ENCODE measurements around the gene KRT25.
"Not testable (repeated sequence)": the region's sequence is repeated elsewhere in the genome, so short reads cannot be mapped to it uniquely, and the experiment has no call there.

KRT25 gene

GRCh38 chr17:40753804-40754203 is 1.3 kb downstream of the KRT25 start:
- no peak for ATAC-seq

- ATAC-seq: no peak
Observed at GRCh38 chr17:40751065-40751464, 4.1 kb downstream of the KRT25 start.

DNA sequence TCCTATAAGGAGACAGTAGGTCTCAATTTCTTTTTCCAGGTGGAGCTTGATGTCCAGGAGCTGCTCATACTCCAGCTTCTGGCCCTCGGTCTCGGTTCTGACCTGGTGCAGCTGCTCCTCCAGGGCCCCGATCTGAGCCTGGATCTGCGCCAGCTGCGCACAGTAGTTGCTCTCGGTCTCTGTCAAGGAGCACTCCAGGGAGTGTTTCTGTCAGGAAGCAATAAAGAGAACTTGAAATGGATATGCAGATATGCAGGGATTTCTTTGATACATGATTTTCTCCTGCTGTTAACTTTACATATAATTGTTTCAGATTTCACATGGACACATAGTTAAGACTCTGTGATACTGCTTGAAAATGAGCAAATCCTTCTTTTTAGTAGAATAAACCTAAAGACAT is 4.7 kb downstream of the KRT25 start:
- ATAC-seq: no peak

GRCh38 chr17:40748666-40749065 is 6.5 kb downstream of the KRT25 start:
- not testable (repeated sequence) for ATAC-seq

GRCh38 chr17:40738553-40738952 is 16.6 kb downstream of the KRT25 start:
- no peak for ATAC-seq

GRCh38 chr17:40735016-40735415 is 20.1 kb downstream of the KRT25 start:
- ATAC-seq: no peak

DNA sequence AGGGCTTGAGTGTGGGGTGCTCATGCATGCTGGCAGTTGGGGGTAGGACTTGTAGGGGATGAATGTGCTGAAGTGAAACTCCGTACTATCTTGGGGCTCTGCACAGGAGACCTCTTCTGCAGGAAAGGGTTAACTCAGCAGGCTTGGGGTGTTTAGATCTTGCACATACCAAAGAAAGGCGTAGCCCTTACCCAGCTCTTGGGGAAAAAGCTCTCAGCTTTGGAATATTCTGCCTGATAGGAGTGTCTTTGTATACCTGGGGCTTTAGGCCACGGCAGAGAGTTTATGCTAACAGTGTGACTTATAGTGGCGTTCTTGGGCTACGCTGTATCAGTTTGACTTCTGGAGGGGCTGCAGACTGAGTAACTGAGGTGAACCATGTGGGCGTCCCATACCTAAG is 21.1 kb downstream of the KRT25 start:
- no peak for ATAC-seq

DNA sequence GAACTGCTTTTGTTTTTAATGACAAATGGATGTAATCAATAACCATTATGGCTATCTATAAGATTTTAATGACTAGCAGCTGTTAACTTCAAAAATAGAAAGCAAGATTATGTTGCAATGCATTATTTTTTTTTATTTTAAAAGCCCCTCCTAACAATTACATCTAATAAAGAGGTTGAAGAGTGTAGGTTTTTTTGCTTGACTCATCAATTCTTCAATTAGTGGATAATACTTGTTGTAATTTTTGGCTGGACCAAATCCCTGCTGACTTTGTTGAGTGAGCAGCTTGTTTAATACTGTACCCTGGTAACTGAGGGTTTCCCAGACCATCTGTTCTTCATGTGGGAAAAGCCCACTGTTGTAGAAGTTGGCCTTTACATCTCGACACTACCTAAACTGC is 24.2 kb downstream of the KRT25 start:
- ATAC-seq: no peak

- no peak for ATAC-seq
Observed at GRCh38 chr17:40727447-40728231, 27.5 kb downstream of the KRT25 start.

GRCh38 chr17:40726919-40727318 is 28.2 kb downstream of the KRT25 start:
- no peak for ATAC-seq

DNA sequence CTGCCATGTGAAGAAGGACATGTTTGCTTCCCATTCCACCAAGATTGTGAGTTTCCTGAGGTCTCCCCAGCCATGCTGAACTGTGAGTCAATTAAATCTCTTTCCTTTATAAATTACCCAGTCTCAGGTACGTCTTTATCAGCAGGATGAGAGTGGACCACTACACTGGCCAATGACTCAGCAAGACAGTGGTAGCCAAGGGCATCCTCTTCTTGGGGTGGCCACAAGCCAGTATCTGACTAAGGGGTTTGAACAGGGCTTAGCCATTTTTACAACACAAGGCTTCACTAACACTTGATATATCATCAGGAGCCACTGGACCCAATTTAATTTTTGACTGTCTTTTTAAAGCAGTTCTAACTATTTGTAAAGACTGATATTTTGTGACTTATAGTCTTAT is 30.5 kb downstream of the KRT25 start:
- ATAC-seq: no peak

GRCh38 chr17:40722241-40722640 is 32.9 kb downstream of the KRT25 start:
- no peak for ATAC-seq

DNA sequence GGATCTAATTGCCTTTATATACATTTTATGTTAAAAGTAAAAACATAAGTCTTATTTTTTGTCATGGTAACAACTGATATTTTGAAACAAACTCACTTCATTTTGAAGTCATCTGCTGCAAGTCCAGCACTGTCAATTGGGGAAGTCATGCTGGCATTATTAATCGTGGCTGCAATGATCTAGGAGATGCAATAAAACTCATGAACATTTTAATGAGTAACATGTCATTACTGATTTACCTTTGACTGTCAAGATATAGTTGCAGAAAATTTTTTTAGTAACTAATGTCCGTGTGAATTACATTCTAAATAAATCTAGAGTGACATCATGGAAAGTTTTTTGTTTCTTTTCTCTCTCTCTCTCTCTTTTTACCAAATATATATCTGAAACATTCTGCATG is 34.2 kb downstream of the KRT25 start:
- ATAC-seq: no peak

GRCh38 chr17:40718930-40719329 is 36.2 kb downstream of the KRT25 start:
- ATAC-seq: no peak

GRCh38 chr17:40717776-40718175 is 37.4 kb downstream of the KRT25 start:
- no peak for ATAC-seq

- ATAC-seq: no peak
Observed at GRCh38 chr17:40714473-40714872, 40.7 kb downstream of the KRT25 start.

DNA sequence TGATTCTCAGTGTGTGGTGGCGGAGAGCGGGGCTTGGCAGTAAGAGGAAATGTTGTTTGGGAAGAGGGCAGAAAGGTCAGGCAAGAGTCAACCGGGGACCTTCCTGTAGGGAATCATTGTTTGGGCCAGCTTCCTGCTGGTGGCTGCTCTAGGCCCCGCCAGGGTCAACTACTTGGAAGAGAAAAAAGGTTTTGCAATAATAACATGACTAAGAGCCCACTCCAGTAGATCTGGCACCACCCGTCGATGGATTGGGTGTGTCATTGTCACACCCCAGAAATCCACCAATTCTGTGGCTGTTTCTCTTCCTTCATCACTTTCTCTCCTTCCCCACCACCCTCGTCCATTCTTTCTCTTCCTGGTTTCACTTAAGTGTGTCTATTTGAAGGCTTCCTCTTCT is 47.4 kb downstream of the KRT25 start:
- ATAC-seq: no peak

DNA sequence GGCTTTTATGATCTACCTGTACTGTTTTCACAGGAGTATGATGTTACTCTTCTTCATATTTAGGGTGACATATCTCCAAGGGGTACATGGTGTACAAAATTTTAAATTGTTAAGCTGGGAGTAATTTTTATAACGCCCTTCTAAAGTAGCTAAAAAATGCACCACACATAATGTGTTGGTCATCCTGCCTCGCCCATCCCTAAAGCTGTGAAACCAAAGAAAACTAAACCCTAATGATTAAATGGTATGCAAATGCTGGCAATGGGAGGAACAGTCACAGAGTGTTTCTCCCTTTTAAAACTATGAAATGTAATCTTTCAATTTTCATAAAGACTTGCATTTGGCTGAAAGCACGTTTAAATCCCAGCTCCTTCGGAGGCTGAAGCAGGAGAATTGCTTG is 49.5 kb downstream of the KRT25 start:
- no peak for ATAC-seq

DNA sequence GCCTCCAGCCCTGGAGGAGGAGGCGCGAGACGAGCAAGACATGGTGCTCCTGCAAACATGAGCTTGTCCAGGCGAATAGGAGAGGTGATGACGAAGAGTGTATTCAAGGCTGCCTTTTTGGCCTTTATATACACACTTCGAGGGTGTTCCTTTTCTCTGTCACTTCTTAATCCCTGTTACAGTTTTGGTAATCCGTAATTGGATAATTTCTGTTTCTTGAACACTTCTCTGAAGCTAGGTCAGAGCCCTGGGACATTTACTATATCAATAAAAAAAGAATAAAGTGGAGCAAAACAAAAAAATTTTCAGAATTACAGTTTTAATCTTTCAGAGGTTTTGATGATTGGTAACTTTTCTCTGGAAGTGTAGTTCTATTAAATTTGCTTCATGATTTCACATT is 51.5 kb downstream of the KRT25 start, which contains the start of gene KRT24:
TSS of gene KRT24 (minus strand) at position 101 of the 400 bp plus-strand sequence. CDS start at position 42, 59 bp downstream.
- ATAC-seq: no peak

DNA sequence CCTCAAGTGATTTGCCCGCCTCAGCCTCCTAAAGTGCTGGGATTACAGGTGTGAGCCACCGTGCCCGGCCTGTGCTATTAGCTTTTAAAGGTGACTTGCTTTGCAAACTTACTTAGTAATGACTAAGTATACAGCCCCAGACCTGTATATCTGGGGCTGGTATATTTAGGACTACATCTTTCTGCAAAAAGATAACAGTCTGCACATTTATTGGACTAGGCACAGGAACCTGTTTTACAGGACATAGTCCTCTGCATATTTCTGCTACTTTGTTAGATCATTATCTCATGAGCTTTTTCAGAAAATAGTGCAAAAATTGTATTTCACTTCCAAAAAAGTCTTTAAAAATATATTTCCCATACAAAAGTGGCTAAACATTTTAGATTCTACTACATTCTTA is 52.9 kb downstream of the KRT25 start:
- no peak for ATAC-seq

- no peak for ATAC-seq
Observed at GRCh38 chr17:40699853-40700252, 55.3 kb downstream of the KRT25 start.

DNA sequence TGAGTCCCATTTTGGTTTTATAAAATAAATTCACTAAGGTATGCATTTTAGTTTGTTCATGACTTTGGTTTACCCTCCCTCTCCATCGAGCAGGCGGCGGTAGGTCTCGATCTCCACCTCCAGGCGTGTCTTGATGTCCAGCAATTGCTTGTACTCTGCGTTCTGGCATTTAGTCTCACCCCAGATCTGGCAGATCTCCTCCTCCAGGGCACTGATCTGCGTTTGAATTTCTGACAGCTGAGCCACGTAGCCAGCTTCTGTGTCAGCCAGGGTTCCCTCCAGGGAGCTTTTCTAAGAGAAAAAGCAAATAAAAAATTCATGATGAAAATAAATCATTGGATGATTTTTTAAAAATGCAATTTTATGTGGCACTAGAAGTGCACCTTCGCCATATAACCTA is 55.8 kb downstream of the KRT25 start:
- ATAC-seq: no peak
